ENCODE results near the gene UBE2D1. TPM values are rescaled to one million over a fixed set of nuclear protein-coding genes. Genes with fewer than 3 reads are reported as not detected.

The UBE2D1 gene
- total and polyA plus RNA-seq, 2 donors (not counting 1 experiment from before 2014, with no cell fraction given): 12.1 to 21.4 TPM

DNA sequence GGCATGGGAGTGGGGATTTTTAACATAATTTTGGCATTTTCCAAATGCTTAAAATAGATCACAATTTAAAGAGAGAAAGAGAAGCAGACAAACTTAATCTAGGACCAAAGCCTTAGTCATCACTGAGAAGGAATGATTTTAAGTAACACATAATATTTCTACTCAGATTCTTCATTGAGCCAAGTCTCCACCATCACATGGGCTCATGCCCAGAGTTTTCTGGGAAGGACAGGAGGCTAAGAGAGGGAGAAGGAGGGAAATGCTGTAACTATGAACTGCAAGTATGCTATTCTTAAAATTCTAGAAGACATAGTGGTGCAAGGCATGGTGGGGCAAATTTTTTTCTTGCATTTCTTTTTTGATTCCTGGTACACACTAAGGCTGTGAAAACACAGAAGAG is 23.8 kb upstream of the UBE2D1 start:
- TF ChIP-seq, protein P1, sequence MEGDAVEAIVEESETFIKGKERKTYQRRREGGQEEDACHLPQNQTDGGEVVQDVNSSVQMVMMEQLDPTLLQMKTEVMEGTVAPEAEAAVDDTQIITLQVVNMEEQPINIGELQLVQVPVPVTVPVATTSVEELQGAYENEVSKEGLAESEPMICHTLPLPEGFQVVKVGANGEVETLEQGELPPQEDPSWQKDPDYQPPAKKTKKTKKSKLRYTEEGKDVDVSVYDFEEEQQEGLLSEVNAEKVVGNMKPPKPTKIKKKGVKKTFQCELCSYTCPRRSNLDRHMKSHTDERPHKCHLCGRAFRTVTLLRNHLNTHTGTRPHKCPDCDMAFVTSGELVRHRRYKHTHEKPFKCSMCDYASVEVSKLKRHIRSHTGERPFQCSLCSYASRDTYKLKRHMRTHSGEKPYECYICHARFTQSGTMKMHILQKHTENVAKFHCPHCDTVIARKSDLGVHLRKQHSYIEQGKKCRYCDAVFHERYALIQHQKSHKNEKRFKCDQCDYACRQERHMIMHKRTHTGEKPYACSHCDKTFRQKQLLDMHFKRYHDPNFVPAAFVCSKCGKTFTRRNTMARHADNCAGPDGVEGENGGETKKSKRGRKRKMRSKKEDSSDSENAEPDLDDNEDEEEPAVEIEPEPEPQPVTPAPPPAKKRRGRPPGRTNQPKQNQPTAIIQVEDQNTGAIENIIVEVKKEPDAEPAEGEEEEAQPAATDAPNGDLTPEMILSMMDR (conservative IDR thresholded peaks at IDR 0.05 in 1 of 2, IDR thresholded peaks at IDR 0.05 in 1 of 2; ENCODE audit: low read depth in 1 of 2, low read length in 2 of 2): no peak
- no peak for TF ChIP-seq EZH2 (IDR thresholded peaks at IDR 0.05; ENCODE audit: low read length, missing control alignments)
- H3K9me3 ChIP-seq (ENCODE audit: control insufficient read depth, insufficient read depth, low read depth, low read length): no peaks in the 10 kb centered on the region
- no peak overlapping the region for H3K27ac ChIP-seq (ENCODE audit: insufficient read depth, low read length)
- no peak overlapping the region for H3K4me3 ChIP-seq (replicated peaks in 1 of 4; ENCODE audit: control extremely low read depth in 1 of 4, insufficient read depth in 1 of 4, low read depth in 3 of 4, low read length in 4 of 4)
- no peak overlapping the region for H2AFZ ChIP-seq (ENCODE audit: low read length)
- no peaks in the 10 kb centered on the region for H3K79me2 ChIP-seq (ENCODE audit: control insufficient read depth, insufficient read depth, low read length)
- H3K36me3 ChIP-seq (ENCODE audit: control insufficient read depth, insufficient read depth, low read length): no peaks in the 10 kb centered on the region
- no peak for DNase-seq (ENCODE audit: low read depth in 2 of 2)
- no peak overlapping the region for H3K9ac ChIP-seq (ENCODE audit: insufficient read depth, low read length)
- H3K27me3 ChIP-seq (ENCODE audit: control insufficient read depth, insufficient read depth, low read length): no peaks in the 10 kb centered on the region
- no peaks in the 10 kb centered on the region for H3K4me1 ChIP-seq (ENCODE audit: control insufficient read depth, extremely low read depth, insufficient read depth, low read length)
- H3K4me2 ChIP-seq (ENCODE audit: extremely low read depth, insufficient read depth, low read length): no peak overlapping the region
- no peaks in the 10 kb centered on the region for H4K20me1 ChIP-seq (ENCODE audit: control insufficient read depth, extremely low read depth, insufficient read depth, low read length)

DNA sequence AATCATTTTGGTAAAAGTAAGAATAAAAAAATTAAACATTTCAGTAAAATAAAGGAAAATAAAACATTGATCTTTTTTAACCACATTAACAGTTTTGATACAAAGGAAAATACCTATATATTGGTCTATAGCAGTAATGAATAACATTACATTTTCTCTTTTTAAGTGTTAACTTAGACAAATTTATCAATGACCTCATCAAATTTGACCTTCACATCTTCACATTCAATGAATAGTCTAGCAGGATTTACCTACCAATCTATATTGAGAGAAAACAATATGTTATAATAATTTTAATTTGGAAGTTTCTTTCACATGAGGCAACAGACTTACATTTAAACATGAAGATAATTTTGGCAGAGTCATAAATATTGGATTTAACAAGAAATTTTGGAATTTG is 17.9 kb upstream of the UBE2D1 start:
- H4K20me1 ChIP-seq (ENCODE audit: control insufficient read depth, extremely low read depth, insufficient read depth, low read length): no peaks in the 10 kb centered on the region
- no peak overlapping the region for H3K27ac ChIP-seq (ENCODE audit: insufficient read depth, low read length)
- no peaks in the 10 kb centered on the region for H3K9me3 ChIP-seq (ENCODE audit: control insufficient read depth, insufficient read depth, low read depth, low read length)
- no peak for DNase-seq (ENCODE audit: low read depth in 2 of 2)
- H3K4me3 ChIP-seq (replicated peaks in 1 of 4; ENCODE audit: control extremely low read depth in 1 of 4, insufficient read depth in 1 of 4, low read depth in 3 of 4, low read length in 4 of 4): no peak overlapping the region
- no peak overlapping the region for H3K4me2 ChIP-seq (ENCODE audit: extremely low read depth, insufficient read depth, low read length)
- no peaks in the 10 kb centered on the region for H3K4me1 ChIP-seq (ENCODE audit: control insufficient read depth, extremely low read depth, insufficient read depth, low read length)
- H3K27me3 ChIP-seq (ENCODE audit: control insufficient read depth, insufficient read depth, low read length): no peaks in the 10 kb centered on the region
- no peaks in the 10 kb centered on the region for H3K36me3 ChIP-seq (ENCODE audit: control insufficient read depth, insufficient read depth, low read length)
- TF ChIP-seq EZH2 (IDR thresholded peaks at IDR 0.05; ENCODE audit: low read length, missing control alignments): no peak
- TF ChIP-seq, protein P1 (conservative IDR thresholded peaks at IDR 0.05 in 1 of 2, IDR thresholded peaks at IDR 0.05 in 1 of 2; ENCODE audit: low read depth in 1 of 2, low read length in 2 of 2): no peak
- no peak overlapping the region for H3K9ac ChIP-seq (ENCODE audit: insufficient read depth, low read length)
- H2AFZ ChIP-seq (ENCODE audit: low read length): no peak overlapping the region
- no peaks in the 10 kb centered on the region for H3K79me2 ChIP-seq (ENCODE audit: control insufficient read depth, insufficient read depth, low read length)

DNA sequence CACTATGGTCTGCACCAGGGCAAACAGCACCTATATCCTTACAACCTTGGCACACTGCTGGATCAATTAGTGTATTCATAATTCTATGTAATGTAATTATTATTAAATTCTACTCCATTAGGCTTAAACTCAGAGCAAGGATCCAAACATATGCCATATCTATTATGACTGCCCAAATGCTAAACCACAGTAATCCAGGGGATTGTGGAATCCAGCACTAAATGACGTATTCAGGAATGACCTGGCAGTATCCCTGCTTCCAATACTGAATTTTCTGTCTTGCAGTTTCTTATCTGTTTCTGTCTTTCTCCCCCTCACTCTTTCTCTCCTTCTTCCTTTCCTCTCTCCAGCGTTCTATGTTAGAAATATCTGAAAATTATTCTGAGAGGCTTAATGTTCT is 16.5 kb upstream of the UBE2D1 start:
- peak in 1 of 2 donors; percentile 54 for DNase-seq (ENCODE audit: low read depth in 2 of 2)
- H3K4me1 ChIP-seq (ENCODE audit: control insufficient read depth, extremely low read depth, insufficient read depth, low read length): no peaks in the 10 kb centered on the region
- H2AFZ ChIP-seq (ENCODE audit: low read length): no peak overlapping the region
- no peaks in the 10 kb centered on the region for H3K9me3 ChIP-seq (ENCODE audit: control insufficient read depth, insufficient read depth, low read depth, low read length)
- H3K79me2 ChIP-seq (ENCODE audit: control insufficient read depth, insufficient read depth, low read length): no peaks in the 10 kb centered on the region
- no peak for TF ChIP-seq EZH2 (IDR thresholded peaks at IDR 0.05; ENCODE audit: low read length, missing control alignments)
- TF ChIP-seq, protein P1 (conservative IDR thresholded peaks at IDR 0.05 in 1 of 2, IDR thresholded peaks at IDR 0.05 in 1 of 2; ENCODE audit: low read depth in 1 of 2, low read length in 2 of 2): no peak
- no peak overlapping the region for H3K4me2 ChIP-seq (ENCODE audit: extremely low read depth, insufficient read depth, low read length)
- no peak overlapping the region for H3K4me3 ChIP-seq (replicated peaks in 1 of 4; ENCODE audit: control extremely low read depth in 1 of 4, insufficient read depth in 1 of 4, low read depth in 3 of 4, low read length in 4 of 4)
- H3K9ac ChIP-seq (ENCODE audit: insufficient read depth, low read length): no peak overlapping the region
- H4K20me1 ChIP-seq (ENCODE audit: control insufficient read depth, extremely low read depth, insufficient read depth, low read length): no peaks in the 10 kb centered on the region
- H3K27ac ChIP-seq (ENCODE audit: insufficient read depth, low read length): no peak overlapping the region
- H3K27me3 ChIP-seq (ENCODE audit: control insufficient read depth, insufficient read depth, low read length): no peaks in the 10 kb centered on the region
- no peaks in the 10 kb centered on the region for H3K36me3 ChIP-seq (ENCODE audit: control insufficient read depth, insufficient read depth, low read length)

Data from fibroblast of lung (primary cell).